Esophagus squamous epithelium (tissue), 4 donors: Measurements from ENCODE around the gene CACNA2D3.

Source experiments
- CTCF ChIP-seq, 6 experiments: fragments of 450-650 bp in 4 of 6; fragments of 200-600 bp in 2 of 6; sonication (generic) in 2 of 6; IDR thresholded peaks; one replicate each; pipeline ENCODE4 v1.5.1; 2016 to 2019; ENCODE audit warnings: antibody characterized with exemption in 6 of 6, mild to moderate bottlenecking in 4 of 6, moderate library complexity in 4 of 6
- POLR2A ChIP-seq, 4 donors: fragments of 450-650 bp; IDR thresholded peaks; one replicate each; pipeline ENCODE4 v1.6.1; 2017; ENCODE audit warnings: antibody characterized with exemption in 4 of 4, mild to moderate bottlenecking in 4 of 4, moderate library complexity in 3 of 4

DNA sequence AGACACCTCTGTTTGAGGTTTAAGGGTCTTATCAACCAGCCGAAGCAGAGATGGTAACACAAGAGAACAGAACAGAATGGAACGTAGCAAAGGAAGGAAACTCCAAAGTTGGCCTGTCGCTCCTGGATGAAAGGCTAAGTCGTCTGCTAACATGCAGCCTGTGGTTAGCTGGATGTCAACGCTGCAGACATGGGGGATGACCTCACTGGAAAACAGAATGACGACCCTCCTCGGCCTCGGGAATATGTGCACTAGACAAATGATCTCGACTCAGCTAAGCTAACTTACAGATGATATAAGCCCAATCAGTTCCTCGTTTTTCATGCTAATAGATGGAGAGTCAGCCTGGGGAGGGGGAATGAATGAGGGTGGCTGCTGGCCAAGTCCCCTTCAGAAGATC, 983.3 kb downstream of the CACNA2D3 start:
- TF ChIP-seq CTCF (IDR thresholded peaks at IDR 0.05) (no peak), POLR2A (IDR thresholded peaks at IDR 0.05) (no peak)
